H9 (cell line): Measurements from ENCODE around the gene PI16. TPM values are rescaled to one million over a fixed set of nuclear protein-coding genes. Genes with fewer than 3 reads are reported as not detected.

Source experiments
- DNase-seq: peaks from one replicate; pipeline ENCODE4 v3.0.0-alpha.2; 2017
- H2AFZ ChIP-seq: one replicate; pipeline ENCODE4 v1.6.1; 2013; ENCODE audit warnings: mild to moderate bottlenecking, low read length, control low read depth, moderate library complexity
- H2AK5ac ChIP-seq: 2 replicates; pipeline ENCODE4 v1.6.1; 2013; ENCODE audit warnings: low read length, control low read depth, mixed read lengths; ENCODE audit not compliant: insufficient read length
- H2BK120ac ChIP-seq: one replicate; pipeline ENCODE4 v1.6.1; 2013; ENCODE audit warnings: low read depth, mild to moderate bottlenecking, low read length, control low read depth, inconsistent platforms; ENCODE audit not compliant: poor library complexity, severe bottlenecking
- H2BK12ac ChIP-seq: 2 replicates; pipeline ENCODE4 v1.6.1; 2013; ENCODE audit warnings: low read length, control low read depth, mixed read lengths, low read depth; ENCODE audit not compliant: insufficient read length
- H2BK15ac ChIP-seq: 2 replicates; pipeline ENCODE4 v1.6.1; 2013; ENCODE audit warnings: low read depth, low read length, control low read depth
- H2BK20ac ChIP-seq: one replicate; pipeline ENCODE4 v1.6.1; 2013; ENCODE audit warnings: low read depth, mild to moderate bottlenecking, low read length, control low read depth, inconsistent platforms; ENCODE audit not compliant: poor library complexity, severe bottlenecking
- H2BK5ac ChIP-seq: 2 replicates; pipeline ENCODE4 v1.6.1; 2013; ENCODE audit warnings: low read length, control low read depth, mixed read lengths; ENCODE audit not compliant: insufficient read length
- H3K14ac ChIP-seq: 2 replicates; pipeline ENCODE4 v1.6.1; 2013; ENCODE audit warnings: low read length, control low read depth; ENCODE audit not compliant: insufficient read depth
- H3K18ac ChIP-seq: 2 replicates; pipeline ENCODE4 v1.6.1; 2013; ENCODE audit warnings: low read depth, mild to moderate bottlenecking, mixed read lengths, low read length, control low read depth; ENCODE audit not compliant: insufficient read length
- H3K23ac ChIP-seq: 2 replicates; pipeline ENCODE4 v1.6.1; 2013; ENCODE audit warnings: low read length, control low read depth, mixed read lengths, low read depth; ENCODE audit not compliant: insufficient read length
- H3K23me2 ChIP-seq: 2 replicates; pipeline ENCODE4 v1.6.1; 2013; ENCODE audit warnings: low read depth, mild to moderate bottlenecking, mixed read lengths, low read length, control low read depth; ENCODE audit not compliant: insufficient read length, poor library complexity, severe bottlenecking
- H3K27ac ChIP-seq: 2 replicates; pipeline ENCODE4 v1.5.1; 2013; ENCODE audit warnings: low read length, control low read depth, mixed read lengths, low read depth; ENCODE audit not compliant: insufficient read length
- H3K27me3 ChIP-seq: 2 replicates; pipeline ENCODE4 v1.6.1; 2013; ENCODE audit warnings: low read length, control low read depth, inconsistent platforms; ENCODE audit not compliant: insufficient read depth
- H3K4ac ChIP-seq: 2 replicates; pipeline ENCODE4 v1.6.1; 2013; ENCODE audit warnings: low read depth, mild to moderate bottlenecking, control low read depth, inconsistent platforms, low read length, moderate library complexity
- H3K4me1 ChIP-seq: 2 replicates; pipeline ENCODE4 v1.6.1; 2013; ENCODE audit warnings: low read length, control low read depth, inconsistent platforms; ENCODE audit not compliant: insufficient read depth
- H3K4me2 ChIP-seq: 2 replicates; pipeline ENCODE4 v1.6.1; 2013; ENCODE audit warnings: low read length, control low read depth, mixed read lengths; ENCODE audit not compliant: insufficient read length, insufficient read depth
- H3K56ac ChIP-seq: 2 replicates; pipeline ENCODE4 v1.6.1; 2013; ENCODE audit warnings: low read depth, mild to moderate bottlenecking, mixed read lengths, low read length, control low read depth; ENCODE audit not compliant: insufficient read length
- H3K79me1 ChIP-seq: 2 replicates; pipeline ENCODE4 v1.6.1; 2013; ENCODE audit warnings: low read depth, mild to moderate bottlenecking, moderate library complexity, low read length, control low read depth, inconsistent platforms; ENCODE audit not compliant: insufficient read depth, poor library complexity, severe bottlenecking
- H3K79me2 ChIP-seq: 2 replicates; pipeline ENCODE4 v1.6.1; 2013; ENCODE audit warnings: low read length, control low read depth, inconsistent platforms; ENCODE audit not compliant: insufficient read depth
- H3K9ac ChIP-seq: 2 replicates; pipeline ENCODE4 v1.6.1; 2013; ENCODE audit warnings: low read length, control low read depth, mixed read lengths; ENCODE audit not compliant: insufficient read length; ENCODE audit errors: extremely low read depth
- H3K9me3 ChIP-seq: one replicate; pipeline ENCODE4 v1.6.1; 2013; ENCODE audit warnings: low read depth, low read length, inconsistent platforms; ENCODE audit not compliant: control insufficient read depth
- H3T11ph ChIP-seq: one replicate; pipeline ENCODE4 v1.6.1; 2013; ENCODE audit warnings: mild to moderate bottlenecking, low read length, control low read depth, inconsistent platforms
- H4K20me1 ChIP-seq: one replicate; pipeline ENCODE4 v1.6.1; 2013; ENCODE audit not compliant: control insufficient read depth, insufficient read length, insufficient read depth
- H4K5ac ChIP-seq: 2 replicates; pipeline ENCODE4 v1.6.1; 2013; ENCODE audit warnings: low read depth, mild to moderate bottlenecking, mixed read lengths, low read length, control low read depth; ENCODE audit not compliant: insufficient read length
- H4K8ac ChIP-seq: replicated peaks from 2 replicates; pipeline ENCODE4 v1.6.1; 2013; ENCODE audit warnings: low read length, control low read depth, mixed read lengths, low read depth; ENCODE audit not compliant: insufficient read length
- H4K91ac ChIP-seq: 2 replicates; pipeline ENCODE4 v1.6.1; 2013; ENCODE audit warnings: low read depth, mild to moderate bottlenecking, moderate library complexity, mixed read lengths, low read length, control low read depth; ENCODE audit not compliant: insufficient read length
- H3K27ac Mint-ChIP-seq, 3 experiments: 2 replicates in 2 of 3; 3 replicates in 1 of 3; pipeline ENCODE4 v1.8.0; 2020 to 2021; ENCODE audit warnings: mixed read lengths in 3 of 3, mild to moderate bottlenecking in 1 of 3, moderate library complexity in 1 of 3
- H3K27me3 Mint-ChIP-seq: 2 replicates; pipeline ENCODE4 v1.8.0; 2021; ENCODE audit warnings: low read depth, mild to moderate bottlenecking, moderate library complexity, mixed read lengths
- H3K36me3 Mint-ChIP-seq, 3 experiments: 2 replicates in 2 of 3; 3 replicates in 1 of 3; pipeline ENCODE4 v1.8.0; 2020 to 2021; ENCODE audit warnings: low read depth in 3 of 3, mixed read lengths in 3 of 3; ENCODE audit not compliant: insufficient read depth in 1 of 3
- H3K4me1 Mint-ChIP-seq, 2 experiments: 2 replicates each; pipeline ENCODE4 v1.8.0; 2020; ENCODE audit warnings: mixed read lengths in 2 of 2
- H3K4me3 Mint-ChIP-seq, 2 experiments: 2 replicates in 1 of 2; 3 replicates in 1 of 2; pipeline ENCODE4 v1.8.0; 2020 to 2021; ENCODE audit warnings: mild to moderate bottlenecking in 2 of 2, mixed read lengths in 2 of 2, moderate library complexity in 1 of 2
- H3K9me3 Mint-ChIP-seq, 2 experiments: 2 replicates in 1 of 2; 3 replicates in 1 of 2; pipeline ENCODE4 v1.8.0; 2020; ENCODE audit warnings: mild to moderate bottlenecking in 2 of 2, mixed read lengths in 2 of 2, moderate library complexity in 1 of 2
- CTCF ChIP-seq: fragments of 200-600 bp; sonication (generic); conservative IDR thresholded peaks from 3 replicates; pipeline ENCODE4 v1.8.0; 2021; ENCODE audit warnings: antibody characterized with exemption, mild to moderate bottlenecking
- WGBS: extraction: QIAGEN DNeasy Blood & Tissue Kit; methylation state at CpG from one replicate; pipeline ENCODE4 v1.1.7; 2013; ENCODE audit warnings: missing lambda C conversion rate, low lambda C conversion rate, mixed read lengths; ENCODE audit not compliant: insufficient read length; ENCODE audit errors: extremely low coverage; 5-methylcytosine and 5-hydroxymethylcytosine counted together
- total RNA-seq: library from RNA; stranded (reverse); gene quantifications from 2 replicates; pipeline ENCODE4 v1.2.1, GENCODE V29; 2021

The PI16 gene
- total RNA-seq, 1 experiment from 2014 or later, result not detected

GRCh38 chr6:36930483-36930882 is 24.1 kb upstream of the PI16 start:
- TF ChIP-seq CTCF, result no peak
- H3K4me1 Mint-ChIP-seq, result peaks cover 2 to 6% of the 10 kb centered on the region in 2 experiments; a peak in 2 of 4 replicates
- H2BK15ac ChIP-seq, result no peak overlapping the region
- H2BK20ac ChIP-seq, result no peak overlapping the region
- H3K36me3 Mint-ChIP-seq, result no peaks in the 10 kb centered on the region
- H3K4me1 ChIP-seq, result no peaks in the 10 kb centered on the region
- H3K4ac ChIP-seq, result no peak overlapping the region
- no peak overlapping the region for H4K8ac ChIP-seq
- no peak overlapping the region for H2AK5ac ChIP-seq
- DNase-seq, result no peak
- no peak overlapping the region for H3K27ac ChIP-seq
- no peaks in the 10 kb centered on the region for H3K27me3 ChIP-seq
- H2BK5ac ChIP-seq, result no peak overlapping the region
- H4K5ac ChIP-seq, result no peak overlapping the region
- H3K9ac ChIP-seq, result no peak overlapping the region
- no peaks in the 10 kb centered on the region for H3K79me1 ChIP-seq
- H3K23ac ChIP-seq, result no peak overlapping the region
- no peak overlapping the region for H3T11ph ChIP-seq
- H2AFZ ChIP-seq, result no peak overlapping the region
- no peaks in the 10 kb centered on the region for H3K9me3 ChIP-seq
- no peak overlapping the region for H3K27ac Mint-ChIP-seq
- H3K56ac ChIP-seq, result no peak overlapping the region
- no peaks in the 10 kb centered on the region for H3K79me2 ChIP-seq
- H2BK120ac ChIP-seq, result no peak overlapping the region
- no peak overlapping the region for H3K4me3 Mint-ChIP-seq
- H3K18ac ChIP-seq, result no peak overlapping the region
- peaks cover 3% of the 10 kb centered on the region for H3K27me3 Mint-ChIP-seq
- H2BK12ac ChIP-seq, result no peak overlapping the region
- no CpG with 5 or more reads among the region's 4 CpGs for WGBS
- H3K23me2 ChIP-seq, result no peaks in the 10 kb centered on the region
- H3K9me3 Mint-ChIP-seq, result no peaks in the 10 kb centered on the region
- no peak overlapping the region for H4K91ac ChIP-seq
- no peak overlapping the region for H3K4me2 ChIP-seq
- no peak overlapping the region for H3K14ac ChIP-seq
- no peaks in the 10 kb centered on the region for H4K20me1 ChIP-seq
